HG03558 (cell line): ENCODE measurements around the gene BCAS3.

Experiments used
- ATAC-seq: cut with Tn5 transposase; IDR thresholded peaks from one replicate; pipeline ENCODE4 v1.9.1; 2021; ENCODE audit warnings: moderate number of reproducible peaks; ENCODE audit not compliant: unreplicated experiment; ENCODE audit errors: extremely low read depth

BCAS3 gene

DNA sequence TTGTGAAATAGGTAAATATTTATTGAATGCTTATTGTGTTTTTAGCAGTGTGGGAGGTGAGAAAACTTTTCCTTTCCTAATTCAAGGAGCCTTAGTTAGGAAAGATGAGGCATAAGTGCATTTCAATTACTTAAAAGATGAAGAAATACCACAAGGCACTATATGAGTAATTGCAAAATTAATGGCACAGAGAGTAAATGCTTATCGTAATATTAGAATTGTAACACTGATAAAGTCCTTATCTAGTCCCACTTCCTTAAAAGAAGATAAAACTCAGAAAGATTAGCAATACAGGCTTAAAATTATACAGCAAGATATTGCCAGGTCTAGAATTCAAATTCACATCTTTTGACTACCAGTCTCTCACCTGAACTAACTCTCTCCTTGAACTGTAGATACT lies 489.4 kb downstream of the BCAS3 start:
- no peak for ATAC-seq

DNA sequence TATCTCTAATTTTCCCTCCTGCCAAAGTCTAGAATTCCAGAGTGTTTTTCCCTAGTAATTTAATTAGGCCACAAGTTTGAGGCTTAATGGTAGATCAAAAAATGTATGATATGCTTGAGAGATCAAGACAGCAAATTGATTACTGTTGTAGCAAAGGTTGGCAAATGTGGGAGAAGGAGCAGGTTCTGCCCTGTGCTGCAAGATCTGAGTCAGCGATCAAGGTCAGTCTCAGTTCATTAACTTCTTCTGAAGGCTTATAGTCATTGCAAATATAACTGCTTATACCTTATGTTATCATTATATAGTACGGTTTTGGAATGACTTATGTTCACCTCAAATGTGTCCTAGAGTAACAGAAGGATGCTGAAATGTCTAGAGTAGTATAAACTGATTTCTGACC lies 490.9 kb downstream of the BCAS3 start:
- no peak for ATAC-seq

DNA sequence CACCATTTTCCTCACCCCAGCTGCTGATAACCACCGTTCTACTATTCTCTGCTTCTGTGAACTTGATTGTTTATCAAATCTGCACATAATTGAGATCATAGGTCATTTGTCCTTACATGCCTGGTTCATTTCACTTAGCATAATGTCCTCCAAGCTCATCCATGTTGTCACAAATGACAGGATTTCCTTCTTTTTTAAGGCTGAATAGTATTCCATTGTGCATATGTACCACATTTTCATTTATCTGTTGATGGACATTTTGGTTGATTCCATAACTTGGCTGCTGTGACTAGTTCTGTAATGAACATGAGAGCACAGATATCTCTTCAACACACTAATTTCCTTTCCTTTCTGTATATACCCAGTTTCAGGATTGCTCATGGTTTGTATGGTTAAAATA lies 496.7 kb downstream of the BCAS3 start:
- ATAC-seq, result no peak

DNA sequence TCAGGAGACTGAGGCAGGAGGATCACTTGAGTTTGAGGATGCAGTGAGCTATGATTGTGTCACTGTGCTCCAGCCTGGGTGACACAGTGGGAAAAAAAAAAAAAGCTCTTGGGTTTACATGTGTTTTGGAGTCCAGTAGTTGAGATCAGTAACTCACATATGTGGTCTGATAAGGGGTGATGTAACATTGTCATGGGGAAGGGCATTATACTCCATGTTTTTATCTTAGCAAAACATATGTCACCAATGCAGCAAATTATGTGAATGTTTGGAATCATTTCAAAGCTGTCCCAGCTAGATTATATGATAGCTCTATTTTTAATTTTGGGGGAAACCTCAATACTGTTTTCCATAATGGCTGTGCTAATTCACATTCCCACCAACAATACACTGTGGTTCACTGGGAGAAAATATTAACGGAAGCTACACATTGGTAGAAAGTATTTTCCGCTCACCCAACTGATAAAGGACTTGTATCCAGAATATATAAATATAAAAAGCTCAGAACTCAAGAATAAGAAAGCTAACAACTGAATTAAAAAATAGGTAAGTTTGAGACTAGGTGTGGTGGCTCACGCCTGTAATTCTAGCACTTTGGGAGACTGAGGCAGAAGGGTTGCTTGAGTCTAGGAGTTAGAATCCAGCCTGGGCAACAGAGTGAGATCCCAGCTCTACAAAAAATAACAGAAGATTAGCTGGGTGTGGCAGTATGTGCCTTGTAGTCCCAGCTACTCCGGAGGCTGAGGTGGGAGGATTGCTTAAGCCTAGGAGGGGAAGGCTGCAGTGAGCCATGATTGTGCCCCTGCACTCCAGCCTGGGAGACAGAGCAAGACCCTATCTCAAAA lies 497.9 kb downstream of the BCAS3 start:
- no peak for ATAC-seq

DNA sequence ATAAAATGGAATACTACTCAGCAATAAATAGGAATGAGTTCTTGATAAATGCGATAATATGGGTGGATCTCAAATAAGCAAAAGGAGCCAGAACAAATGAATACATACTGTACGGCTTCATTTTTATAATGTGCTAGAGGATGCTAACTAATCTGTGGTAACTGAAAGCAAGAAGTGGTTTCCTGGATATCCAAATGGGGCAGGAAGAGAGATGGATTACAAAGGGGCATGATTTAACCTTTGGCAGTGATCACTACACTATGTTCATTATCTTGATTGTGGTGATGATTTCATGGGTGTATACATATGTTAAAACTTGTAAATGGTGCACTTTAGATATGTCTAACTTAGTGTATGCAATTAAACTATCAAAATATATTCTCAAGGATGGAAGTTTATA lies 499.7 kb downstream of the BCAS3 start:
- no peak for ATAC-seq

DNA sequence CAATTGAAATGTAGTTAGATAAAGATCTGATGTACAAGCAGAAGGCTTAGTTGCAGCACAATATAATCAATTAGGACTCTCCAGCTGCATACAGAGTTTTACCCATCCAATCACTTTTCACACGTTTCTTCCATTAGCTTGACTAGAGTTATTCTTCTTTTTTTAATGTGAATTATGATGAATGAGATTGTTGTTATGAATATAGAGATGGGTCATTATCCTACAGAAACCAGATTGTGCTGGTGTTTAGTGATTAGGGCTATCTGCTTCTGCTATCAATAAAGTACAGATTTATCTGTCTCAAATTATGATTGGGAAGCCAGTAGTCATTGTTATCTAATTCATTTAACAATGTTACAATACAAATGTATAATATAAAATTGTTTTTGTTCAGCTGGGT lies 500.6 kb downstream of the BCAS3 start:
- ATAC-seq, result no peak

DNA sequence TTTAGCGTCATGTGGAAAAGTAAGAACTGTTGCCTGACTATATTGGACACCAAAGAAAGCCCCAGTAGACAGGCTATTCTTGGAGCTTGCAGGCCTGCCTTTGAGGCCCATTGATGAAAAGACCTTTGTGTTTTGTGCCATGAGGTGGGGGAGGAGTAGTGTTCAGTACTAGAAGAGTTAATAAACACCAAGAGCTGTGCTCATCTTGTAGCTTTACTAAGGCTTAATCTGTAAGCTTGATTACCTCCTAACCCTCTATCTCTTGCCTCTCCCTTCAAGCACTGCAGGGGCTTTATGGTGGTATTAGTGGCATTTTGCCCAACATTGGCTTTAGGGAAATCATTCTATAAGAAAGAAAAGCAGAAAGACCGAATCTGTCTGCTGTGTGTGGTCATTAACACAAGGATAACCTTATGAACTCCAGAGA lies 501.7 kb downstream of the BCAS3 start:
- ATAC-seq, result no peak

DNA sequence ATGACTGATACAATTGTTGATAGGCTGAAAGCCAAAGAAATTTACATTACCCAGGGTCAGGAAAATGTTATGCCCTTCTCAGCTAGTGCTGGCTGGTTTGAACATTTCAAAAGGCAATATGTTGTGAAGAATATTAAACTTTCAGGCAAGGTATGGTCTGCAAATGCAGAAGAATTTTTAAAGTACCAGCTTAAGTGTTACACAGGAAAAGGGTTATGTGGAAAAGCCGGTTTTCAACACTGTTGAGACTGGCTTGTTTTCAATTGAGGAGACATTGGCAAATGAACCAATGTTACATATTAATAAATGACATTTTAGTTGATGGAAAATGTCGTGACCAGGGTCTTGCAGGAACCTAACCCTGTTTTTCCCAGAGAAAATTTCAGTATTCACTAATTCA lies 506.1 kb downstream of the BCAS3 start:
- ATAC-seq, result no peak

DNA sequence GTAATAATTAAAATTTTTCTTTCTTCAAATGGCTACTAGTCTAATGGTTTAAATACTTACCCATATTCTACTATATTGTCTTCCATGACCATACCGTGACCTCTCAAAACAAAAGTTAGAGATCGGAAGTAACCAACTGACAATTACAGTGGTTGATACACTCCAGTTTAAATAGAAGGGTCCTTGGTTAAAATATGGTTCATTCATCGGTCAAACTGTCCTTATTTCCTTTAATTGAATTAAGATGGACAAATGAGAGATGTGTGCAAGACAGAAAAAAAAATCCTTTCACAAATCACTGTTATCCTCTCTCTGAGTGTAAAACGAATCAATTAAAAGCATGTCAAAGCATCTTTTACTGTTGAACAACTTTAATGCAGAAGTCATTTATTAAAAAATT lies 507.7 kb downstream of the BCAS3 start:
- ATAC-seq, result no peak

DNA sequence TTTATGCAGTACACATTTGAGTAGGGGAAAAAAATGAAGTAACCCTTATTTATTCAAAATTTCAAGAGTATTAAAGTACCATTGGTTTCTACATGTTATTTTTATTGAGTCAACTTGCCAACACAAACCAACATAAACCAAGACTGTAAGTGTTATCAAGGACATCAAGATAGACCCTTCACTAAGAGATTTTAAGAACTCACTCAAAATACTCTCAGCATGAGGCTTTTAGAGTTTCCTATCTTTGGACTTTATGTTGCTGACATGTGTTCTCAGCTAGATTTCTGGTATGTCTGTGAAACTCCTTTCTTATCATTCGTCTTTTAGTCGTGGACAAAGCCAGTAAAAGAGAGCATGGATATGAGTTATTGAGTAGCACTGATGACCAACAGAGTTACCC lies 509.4 kb downstream of the BCAS3 start:
- ATAC-seq, result no peak

DNA sequence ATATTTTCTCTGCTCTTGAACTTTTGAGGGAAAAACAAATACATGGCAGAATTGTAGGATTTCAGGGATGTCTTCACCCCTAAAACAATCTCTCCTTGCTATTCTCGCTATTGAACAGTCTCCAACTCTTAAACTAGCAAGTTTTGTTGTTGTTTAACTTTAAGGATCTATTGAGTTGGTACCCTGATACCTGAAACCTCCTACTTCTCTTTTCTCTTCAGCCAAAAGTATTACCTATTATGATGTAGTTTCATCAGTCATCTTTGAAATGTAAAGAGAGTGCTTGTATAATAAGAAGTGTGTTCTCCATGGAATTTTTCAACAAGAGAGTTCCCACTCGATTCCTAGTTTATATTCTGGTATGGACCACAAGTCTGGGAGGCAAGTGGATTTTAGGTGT lies 510.4 kb downstream of the BCAS3 start:
- ATAC-seq, result no peak

DNA sequence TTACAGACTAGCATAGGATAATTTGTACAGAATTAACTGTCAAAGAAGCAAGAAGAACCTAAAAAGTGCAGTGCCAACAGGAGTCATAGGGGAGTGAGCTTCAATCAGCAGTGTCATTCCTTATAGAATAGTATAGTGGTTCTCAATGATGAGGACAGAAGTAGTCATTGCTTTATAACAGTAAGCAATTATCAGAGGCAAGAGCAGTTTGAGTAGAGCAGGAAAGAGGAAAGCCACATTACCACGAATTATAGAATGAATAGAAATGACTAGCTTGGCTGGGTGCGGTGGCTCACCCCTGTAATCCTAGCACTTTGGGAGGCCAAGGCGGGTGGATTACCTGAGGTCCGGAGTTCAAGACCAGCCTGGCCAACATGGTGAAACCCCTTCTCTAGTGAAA lies 512.3 kb downstream of the BCAS3 start:
- ATAC-seq, result no peak

DNA sequence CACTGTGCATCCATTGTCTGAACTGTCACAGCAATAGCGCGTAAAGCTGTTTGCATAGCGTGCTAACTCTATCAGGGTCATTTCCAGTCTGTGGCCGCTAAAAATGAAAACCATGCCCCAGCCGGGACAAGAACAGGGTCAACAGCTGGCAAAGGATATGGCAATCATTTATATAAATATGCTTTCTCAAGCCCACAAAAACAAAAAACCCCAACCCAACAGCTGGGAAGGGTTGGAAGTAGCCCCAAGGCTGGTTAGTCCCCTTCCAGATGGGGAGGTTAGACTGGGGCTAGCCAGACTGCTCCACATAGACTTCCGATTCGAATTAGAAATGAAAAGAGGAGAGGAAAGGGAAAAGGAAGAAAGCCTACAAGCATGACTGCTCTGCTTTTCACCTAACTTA lies 518.7 kb downstream of the BCAS3 start:
- no peak for ATAC-seq

DNA sequence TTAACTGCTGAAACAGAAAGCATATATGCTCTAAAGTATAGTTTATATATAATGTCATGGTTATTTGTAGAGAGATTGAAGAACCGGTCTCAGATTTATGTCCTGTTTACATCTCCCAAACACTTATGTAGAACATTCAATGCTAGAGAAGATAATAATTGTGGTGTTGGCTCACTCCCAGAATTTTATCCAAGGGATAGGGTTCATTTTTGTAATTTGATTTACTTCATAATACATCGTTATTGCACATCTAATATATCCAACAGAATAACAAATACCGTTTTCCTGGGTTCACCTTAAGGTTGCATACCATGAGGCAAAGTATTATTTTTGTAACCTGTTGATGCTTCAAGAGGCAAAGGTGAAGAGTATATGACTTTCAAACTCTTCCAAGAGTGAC lies 519.1 kb downstream of the BCAS3 start:
- ATAC-seq, result no peak

DNA sequence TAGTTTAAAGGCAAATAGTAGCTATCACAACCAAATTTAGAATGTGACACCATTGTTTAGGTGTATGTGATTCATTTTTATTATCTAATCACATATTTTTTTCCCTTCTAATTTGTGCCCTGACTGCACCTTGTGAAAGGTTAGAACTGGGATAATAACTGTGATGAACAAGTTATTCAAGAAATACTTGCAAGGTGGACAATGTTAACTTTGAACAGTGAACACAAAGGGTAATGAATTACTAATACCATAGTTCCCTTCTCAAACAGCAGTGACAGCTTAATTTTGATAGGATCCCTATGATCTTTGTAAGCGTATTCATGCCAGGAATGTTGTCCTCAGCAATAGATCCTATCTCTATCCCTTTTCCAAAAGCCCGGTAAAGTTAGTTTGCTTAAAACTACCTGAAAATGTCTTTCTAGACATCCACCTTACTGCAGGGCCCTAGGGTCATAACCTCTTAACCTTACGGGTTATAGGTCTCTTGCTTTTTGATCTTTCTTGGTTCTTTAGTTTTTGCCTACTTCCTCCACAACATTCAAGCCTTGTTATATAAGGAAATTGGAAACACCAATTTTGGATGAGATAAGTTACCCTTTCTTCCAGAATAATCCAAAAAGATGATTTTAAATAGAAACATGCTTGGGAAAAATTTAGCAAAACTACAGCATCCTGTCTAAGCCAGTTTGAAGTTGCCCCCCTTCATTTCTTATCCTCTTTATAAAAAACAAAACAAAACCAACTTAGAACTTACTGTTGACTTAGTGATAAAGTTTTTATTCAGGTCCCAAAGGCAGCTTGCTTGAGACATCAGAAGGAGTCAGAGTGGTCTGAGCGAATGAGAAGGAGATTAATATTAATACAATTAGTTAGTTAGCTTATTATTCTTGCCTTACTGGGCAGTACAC lies 522.0 kb downstream of the BCAS3 start:
- no peak for ATAC-seq

DNA sequence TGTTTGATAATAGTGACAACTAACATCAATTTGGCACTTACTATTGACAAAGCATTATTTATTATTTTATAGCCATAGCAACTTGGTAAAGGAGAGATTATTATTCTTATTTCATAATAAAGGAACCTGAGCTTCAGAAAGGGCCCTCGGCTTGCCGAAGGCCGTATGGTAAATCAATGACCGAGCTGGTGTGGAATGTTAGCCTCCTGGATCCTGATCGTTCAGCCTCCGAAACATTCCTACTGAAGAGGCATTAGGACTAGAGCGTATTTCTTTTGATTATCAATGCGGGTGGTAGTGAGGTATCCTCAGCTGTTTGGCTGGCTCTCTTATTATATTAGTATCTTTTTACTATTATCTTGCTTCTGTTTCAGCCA lies 522.7 kb downstream of the BCAS3 start:
- ATAC-seq, result no peak

DNA sequence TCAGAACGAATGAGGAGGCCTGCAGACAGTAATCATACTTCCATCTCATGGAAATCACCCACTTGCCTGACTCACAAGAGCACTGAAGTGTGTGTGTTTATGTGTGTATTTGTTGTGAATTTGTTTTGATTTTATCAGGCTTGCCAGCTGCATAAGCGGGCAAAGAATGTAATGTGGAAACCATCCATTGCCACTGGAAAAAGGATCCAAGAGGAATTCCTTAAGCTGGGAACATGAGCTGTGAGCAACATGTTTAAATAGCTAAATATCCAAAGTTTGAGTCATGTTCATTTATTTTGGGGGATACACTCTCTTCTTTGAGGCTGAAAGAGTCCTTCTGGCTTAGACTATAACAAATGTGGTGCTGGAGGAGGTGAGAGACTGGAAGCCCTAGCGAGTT lies 523.6 kb downstream of the BCAS3 start:
- no peak for ATAC-seq

DNA sequence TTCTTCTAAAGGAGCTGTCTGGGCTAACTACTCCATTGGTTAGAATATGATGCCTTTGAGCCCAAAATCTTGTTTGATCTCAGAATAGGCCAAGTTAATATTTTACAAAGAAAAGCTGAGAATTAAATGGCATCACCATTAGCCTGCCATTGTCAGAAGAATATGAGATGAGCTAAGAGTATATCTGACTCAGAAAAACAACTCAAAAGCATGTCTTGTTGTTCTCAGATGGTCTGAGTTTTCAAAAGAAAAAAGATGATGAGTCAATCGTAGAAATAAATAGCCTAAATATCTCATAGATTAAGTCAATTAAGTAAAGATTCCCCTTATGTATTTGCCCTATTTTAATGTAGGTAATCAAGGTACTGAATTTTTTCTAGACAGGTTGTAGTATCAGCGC lies 524.9 kb downstream of the BCAS3 start:
- no peak for ATAC-seq

DNA sequence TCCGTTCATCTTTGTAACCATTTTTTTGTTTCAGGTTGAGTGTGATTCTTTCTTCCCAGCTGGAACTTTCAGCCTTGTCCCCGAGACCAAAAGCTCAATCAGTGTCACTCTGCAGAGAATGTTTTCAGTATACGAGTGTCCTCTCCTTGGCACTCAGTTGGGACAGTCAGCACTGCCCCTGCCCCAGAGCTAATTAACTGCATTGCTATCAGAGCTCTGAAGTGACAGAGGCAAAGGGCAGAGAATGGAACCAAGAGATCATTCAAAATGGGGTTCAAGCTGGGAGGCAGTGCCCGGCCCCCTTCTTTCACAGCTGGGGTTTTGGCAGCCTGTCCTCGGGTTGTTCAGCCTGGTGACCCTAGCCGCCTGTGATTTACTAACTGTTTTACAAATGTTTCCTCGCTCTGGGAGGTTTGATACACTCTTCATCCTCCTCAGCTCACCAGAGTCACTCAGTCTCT lies 526.0 kb downstream of the BCAS3 start:
- no peak for ATAC-seq

DNA sequence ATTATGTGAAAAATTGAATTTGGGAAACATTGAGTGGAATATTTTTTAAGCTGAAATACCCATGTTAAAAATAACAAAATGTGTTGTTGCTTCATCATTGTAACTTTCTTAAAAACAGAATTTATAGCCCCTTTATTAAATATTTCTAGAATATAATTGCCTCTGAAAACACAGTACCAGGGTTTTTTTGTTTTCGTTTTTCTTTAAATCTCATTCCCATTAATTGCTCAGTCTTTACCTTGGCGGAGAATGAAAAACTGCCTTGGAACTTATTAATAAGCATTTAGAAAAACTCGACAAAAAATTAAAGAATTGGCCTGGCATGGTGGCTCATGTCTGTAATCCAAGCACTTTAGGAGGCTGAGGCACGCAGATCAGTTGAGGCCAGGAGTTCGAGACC lies 526.8 kb downstream of the BCAS3 start:
- ATAC-seq, result no peak

DNA sequence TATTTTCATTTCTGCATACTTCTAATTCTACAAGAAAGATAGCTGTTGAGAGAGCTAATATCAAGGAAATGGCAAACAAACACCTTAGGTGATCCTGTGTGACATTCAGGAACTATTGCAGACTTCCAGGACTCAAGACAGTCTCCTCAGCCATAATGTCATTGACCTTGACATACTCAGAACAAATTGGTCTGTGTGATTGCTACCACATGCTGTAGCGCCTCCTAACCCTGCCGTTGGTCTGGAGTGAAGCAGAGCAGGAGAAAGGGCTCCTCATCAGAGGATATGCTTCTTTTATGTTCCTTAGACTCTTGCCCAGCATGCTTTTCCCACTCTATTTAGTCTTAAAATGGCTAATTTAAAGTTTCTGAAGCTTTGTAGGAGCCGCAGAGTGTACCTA lies 527.8 kb downstream of the BCAS3 start:
- no peak for ATAC-seq
